NCI-H82 treated with DMSO at 0.1 percent for 48 hours (cell line): ENCODE results near the gene RBP3.

Experiments
- DNase-seq: peaks from one replicate; lab custom pipeline; 2025; ENCODE audit not compliant: unreplicated experiment; lab: John Stamatoyannopoulos, UW

Gene RBP3

DNA sequence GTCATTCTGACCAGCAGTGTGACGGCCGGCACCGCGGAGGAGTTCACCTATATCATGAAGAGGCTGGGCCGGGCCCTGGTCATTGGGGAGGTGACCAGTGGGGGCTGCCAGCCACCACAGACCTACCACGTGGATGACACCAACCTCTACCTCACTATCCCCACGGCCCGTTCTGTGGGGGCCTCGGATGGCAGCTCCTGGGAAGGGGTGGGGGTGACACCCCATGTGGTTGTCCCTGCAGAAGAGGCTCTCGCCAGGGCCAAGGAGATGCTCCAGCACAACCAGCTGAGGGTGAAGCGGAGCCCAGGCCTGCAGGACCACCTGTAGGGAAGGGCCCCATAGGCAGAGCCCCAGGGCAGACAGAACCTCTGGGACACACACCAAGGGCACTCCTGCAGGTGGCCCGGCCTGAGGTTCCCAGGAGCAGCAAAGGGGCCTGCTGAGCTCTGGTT, 9.0 kb downstream of the RBP3 start:
- DNase-seq: no peak

DNA sequence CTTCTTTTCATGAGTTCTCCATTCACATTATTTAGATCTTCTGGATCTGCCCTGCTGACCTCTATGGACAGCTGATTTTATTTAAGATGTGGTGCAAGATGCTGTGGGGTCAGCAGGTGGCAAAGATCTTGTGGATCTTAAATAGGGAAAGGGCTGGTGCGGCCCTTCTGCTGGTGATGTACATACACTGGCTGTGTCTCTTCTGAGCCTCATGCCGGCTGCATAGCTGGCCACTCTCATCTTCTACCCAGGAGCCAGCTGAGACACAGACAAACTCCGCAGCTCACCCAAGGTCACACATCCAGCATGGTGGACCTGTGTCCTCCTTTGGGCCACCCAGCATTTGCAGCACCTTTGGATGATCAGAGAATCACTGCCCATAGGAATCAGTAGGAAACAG, 9.7 kb downstream of the RBP3 start:
- DNase-seq: no peak

DNA sequence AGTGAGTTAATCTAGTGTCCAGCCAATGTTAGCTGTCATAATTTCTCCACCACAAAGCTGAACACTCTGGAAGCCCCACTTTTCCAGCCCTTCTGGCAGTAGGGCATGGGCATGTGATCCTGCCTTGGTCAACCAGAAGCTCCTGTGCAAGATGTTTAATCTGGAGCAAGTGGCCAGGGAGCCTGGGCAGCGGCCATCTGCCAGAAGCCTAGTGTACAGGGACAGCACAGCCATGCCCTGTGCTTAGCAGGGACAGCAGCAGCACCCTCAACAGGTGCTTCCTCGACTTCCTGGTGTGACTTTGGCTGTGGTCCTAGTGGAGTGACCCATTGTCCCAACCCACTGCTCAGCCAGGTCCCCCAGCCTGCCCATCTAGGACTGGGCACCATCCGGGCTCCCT, 10.3 kb downstream of the RBP3 start:
- DNase-seq: no peak

DNA sequence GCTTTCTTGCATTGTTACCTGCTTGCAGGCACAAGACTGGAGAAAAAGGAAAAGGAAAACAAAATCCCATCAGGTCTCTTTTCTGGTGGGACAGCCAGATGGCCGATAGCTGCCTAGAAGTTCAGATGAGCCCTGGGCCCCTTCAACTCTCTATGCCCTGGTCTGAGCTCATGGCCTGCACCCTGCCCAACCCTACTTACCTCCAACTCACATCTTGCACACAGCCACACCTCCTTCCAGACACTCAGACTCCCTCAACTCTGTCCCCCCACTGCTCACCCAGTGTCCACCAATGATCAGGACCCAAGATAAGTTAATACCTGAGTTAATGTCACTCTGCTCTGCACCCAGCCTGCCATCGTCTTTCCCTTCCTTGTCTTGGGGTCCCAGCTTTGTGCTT, 10.9 kb downstream of the RBP3 start:
- DNase-seq: no peak

DNA sequence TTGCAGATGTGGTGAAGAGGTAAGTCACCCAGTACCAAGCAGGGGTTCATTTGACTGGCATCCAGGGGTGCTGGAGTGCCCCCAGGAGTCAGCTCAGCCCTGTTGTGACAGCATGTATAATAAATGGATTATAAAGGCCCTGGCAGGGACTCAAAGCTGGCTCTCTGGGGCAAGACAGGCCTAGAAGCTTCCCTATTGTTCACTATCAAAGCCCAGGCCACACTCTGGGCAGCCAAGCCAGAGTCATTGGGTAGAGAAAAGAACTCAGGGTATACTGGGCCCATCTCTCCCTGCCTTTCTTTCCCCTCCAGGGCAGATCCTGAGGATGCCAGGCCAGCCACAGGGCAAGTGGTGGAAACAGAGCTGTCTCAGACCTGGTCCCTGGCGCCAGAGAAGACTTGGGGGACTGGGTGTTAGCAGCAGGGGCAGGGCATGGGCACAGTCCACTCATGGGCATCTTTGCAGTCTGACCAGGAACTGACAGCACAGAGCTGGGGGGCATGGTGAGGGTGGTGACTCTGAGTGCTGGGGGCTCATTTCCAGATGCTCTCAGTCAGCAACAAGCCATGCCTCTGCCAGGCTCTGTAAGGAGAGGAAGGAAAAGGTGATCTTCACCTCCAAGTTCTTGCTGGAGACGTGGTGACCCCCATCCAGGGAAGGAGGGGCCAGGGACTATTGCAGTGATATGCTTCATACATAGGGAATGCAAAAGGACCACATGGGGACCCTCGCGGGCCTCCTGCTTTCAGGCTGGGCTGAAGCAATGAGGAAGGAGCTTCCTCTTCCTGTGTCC, 11.7 kb downstream of the RBP3 start:
- DNase-seq: no peak

DNA sequence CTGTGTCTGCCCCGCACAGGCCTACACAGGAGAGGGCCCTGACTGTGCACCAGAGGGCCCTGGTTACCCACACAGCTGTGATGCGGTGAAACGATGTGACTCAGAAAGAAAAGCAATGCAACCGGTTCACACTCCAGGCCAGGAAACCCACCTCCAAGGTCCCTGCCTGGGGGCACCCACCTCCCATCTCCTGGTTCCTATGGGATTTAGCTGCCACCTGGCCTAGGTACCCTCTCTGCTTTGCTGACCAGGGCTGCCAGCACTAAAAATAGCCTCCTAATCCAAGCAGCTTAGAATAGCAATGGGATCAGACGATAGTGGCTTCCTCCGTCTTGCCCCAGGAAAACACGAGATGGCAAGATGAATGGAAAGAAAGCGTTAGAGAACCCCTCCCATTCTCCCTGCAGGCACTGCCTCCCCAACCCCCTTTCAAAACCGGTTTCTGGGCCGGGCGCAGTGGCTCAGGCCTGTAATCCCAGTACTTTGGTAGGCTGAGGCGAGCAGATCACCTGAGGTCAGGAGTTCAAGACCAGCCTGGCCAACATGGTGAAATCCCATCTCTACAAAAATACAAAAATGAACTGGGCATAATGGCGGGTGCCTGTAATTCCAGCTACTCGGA, 12.4 kb downstream of the RBP3 start:
- peak; percentile 55 for DNase-seq

DNA sequence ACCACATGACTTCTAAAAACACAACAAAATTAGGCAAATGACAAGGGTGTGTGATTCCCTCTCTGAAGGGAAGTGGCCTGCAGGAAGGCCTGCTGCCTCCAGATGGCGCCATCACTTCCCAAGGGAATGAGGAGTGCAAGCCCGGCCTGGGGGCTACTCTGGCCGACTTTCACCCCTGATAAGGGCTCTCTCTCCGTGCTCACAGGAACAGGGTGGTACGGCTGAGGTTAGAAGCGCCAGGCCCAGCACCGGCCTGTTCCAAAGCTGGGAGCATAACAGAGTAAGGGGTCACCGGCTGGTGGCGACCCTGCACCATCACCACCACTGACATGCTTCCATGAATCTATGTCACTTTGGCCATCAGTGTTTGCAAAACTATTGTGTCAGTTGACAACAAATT, 13.1 kb downstream of the RBP3 start:
- no peak for DNase-seq

DNA sequence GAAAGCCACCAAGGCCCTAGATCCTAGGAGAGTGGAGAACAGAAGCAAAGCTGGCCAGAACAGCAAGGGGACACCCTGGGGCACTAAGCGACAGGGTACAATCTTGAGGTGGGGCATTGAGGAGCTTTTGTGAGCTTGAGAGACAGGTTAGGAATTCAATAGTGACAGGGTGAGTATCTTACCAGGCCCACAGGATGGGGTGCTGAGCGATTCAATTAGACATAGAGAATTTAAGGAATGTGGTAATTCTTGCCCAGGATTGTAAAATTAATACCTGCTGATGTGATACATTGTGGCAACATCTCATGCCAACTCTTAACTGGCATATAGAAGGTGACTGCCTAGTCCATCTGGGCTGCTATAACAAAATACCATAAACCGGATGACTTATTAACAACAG, 14.0 kb downstream of the RBP3 start:
- no peak for DNase-seq

DNA sequence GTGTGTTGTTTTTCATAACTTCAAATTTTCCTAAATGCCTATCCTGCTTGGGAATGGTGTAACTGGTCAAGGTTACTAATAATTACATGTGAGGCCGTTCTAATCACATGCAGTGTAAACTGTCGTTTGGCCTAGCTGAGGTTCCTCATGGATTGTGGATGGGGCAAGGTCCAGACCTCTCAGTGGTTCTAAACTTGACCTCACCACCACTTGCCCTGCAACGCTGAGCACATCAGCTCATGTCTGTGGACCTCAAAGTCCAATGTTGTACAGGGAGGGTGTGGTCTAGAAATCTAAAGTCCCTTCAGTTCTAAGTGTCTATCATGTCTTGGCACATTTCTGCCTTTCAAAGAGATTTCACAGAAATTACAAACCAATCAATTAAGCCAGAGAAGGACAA, 15.6 kb downstream of the RBP3 start:
- no peak for DNase-seq

DNA sequence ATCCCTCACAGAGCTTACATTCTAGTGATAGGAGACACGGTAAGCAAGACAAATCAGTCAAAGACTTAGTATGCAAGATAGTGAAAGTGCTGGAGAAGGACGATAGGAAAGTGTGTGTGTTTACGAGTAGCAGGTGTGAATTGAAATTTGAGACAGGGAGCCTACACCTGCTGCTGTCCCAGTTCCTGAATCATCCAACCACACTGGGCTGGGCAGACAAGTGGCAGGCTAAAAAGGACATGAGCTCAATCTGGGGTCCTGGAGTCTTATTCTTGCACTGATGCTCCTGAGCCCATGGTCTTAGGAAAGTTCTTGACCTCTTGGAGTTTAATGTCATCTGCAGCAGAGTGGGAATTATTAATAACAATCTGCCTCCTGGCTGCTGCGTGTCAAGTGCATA, 16.2 kb downstream of the RBP3 start:
- no peak for DNase-seq

DNA sequence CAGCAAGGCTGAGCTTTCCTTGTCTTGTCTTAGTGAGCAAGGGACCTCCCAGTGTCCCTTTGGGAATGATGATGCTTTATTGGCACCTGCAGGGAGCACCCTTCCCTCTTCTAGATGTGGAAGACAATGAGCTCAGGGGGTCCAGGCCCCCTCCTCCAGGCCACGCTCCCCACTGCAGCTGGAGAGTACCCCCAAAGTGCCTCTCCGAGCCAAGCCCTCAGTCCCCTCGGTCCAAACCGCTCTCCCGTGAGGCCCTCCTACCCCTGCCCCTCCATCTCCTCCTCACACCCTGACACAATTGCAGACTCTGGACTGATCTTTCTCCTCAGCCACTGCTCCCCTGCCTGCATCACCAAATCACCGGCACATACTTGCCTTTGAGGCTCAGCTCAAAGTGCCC, 16.7 kb downstream of the RBP3 start:
- no peak for DNase-seq

DNA sequence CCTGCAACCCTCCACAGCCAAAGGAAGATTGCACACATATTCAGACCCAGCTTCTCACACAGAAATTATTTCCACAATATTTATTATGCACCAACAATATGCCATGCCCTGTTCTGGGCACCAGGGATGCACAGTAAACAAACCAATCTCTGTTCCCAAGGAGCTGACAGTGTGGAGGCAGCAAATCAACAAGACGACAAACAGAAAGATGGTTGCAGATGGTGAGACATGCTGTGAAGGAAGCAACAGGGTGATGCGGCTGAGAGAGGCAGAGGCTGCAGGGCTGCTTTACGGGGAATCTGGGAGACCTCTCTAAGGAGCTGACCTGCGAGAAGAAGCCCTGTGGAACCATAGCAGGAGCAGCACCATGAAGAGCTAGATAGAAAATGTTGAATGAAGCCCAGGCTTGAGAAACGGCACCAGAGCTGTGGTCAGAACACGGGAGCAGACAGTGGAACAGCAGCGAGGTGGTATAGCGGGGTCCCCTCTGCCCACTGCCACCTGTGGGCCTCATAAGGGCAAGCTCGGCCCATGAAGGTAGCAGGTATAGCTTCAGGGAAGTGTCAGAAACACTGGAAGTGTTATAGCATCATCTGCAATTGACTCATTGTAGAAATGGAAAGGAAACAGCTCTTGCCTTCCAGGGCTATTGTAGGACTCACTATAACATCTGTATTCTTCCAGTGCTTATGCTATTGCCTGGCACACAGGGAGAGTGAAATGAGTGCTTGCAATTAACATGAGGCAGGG, 17.4 kb downstream of the RBP3 start:
- DNase-seq: no peak

DNA sequence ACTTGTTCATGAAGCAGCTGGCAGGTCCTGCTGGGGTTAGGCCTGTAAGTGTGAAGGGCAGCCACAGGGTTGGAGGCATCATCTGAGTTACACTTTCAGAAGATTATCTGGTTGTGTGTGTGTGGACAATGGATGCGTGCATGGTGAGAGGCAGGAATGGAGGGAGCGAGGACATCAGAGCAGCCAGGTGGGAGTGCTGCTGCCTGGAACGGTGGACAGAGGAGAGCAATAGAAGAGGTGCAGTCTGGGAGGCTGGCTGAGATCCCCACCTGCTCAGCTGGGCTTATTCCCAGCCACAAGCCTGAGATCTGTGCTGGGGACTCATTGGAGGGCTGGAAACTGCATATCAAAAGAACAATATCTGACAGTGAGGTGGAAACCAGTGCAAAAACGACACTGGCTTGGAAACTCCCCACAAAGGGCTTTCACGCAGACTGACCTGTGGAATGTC, 18.0 kb downstream of the RBP3 start:
- DNase-seq: no peak

DNA sequence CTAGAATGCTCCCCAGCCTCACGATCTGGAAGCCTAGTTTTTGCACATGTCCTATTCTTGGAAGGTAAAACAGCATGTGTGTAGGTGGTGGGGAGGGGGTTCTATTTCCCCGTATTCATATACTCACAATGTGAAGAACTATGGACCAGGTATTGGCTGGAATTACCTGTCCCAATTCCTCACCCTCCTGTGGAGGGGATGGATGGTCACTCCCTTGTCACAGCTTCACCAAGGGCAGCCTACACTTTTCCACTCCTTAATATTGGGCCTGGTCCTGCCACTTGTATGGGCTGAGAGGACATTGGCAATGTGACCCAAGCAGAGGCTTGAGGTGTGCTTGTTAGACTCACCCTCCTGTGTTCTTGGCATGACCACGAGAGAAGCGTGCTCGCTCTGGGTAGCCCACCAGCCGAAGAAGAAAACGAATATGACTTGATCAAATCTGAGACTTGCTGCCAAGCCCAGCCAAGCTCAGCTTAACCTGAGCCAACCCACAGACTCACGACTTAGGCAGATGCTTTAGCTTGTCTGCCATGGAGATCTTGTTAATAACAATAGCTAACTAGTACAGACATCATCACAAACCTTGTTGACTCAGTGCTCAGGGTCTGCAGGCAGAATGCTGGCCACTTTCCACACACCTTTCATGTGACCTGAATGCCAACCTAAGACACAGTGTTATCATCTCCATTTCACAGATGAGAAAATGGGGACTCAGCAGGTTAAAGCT, 18.7 kb downstream of the RBP3 start:
- DNase-seq: no peak

DNA sequence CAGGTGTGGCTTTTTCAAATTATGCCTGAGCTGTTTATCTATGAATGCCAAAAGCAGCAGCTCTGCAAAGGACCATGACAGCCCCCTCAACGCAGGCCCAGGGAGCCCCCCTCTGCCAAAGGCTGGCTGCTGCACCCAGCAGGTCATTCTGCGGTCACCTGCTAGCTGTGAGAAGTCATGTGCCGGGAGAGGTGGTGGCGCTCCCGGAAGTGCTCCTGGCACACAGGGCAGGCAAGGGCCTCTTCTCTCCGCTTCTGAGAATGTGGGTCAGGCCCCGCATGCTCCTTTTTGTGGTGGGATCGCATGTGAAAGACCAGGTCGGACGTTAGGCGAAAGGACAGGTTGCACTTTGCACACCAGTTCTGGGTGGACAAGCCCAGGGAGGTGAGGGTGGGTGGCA, 19.5 kb downstream of the RBP3 start:
- no peak for DNase-seq

DNA sequence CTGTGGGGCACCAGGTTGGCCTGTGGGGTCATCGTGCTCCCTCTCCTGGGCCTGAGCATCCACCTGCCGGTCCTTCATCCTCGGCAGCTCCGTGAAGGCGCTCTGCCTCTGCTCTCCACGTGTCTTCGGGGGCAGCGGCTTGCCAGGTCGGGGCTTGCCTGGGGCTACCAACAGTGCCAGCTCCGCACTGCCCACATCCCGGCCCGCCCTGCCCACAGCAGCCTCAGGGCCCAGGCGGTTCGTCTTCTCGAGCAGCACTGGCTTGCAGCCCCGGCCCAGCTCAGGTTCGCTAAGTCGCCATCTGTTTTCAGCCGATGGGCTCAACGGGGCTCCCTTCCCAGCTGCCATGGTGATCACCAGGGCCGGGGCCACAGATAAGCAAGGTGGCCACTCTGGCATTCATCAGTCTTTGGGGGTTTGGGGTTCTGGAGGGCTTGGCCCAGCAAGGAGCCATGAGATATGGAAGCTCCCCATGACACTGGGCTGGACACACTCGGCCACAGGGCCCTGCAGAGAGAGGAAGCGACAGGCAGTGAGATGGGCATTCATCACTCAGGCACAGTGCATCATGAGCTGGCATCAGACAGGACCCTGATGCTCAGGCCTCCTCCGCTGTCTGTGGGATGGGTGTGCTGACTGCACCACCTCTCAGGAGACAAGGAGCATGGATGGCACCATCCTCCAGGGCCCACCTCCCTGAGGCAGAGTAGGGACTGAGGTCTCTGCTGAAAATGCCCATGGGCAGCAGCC, 20.4 kb downstream of the RBP3 start:
- DNase-seq: no peak

DNA sequence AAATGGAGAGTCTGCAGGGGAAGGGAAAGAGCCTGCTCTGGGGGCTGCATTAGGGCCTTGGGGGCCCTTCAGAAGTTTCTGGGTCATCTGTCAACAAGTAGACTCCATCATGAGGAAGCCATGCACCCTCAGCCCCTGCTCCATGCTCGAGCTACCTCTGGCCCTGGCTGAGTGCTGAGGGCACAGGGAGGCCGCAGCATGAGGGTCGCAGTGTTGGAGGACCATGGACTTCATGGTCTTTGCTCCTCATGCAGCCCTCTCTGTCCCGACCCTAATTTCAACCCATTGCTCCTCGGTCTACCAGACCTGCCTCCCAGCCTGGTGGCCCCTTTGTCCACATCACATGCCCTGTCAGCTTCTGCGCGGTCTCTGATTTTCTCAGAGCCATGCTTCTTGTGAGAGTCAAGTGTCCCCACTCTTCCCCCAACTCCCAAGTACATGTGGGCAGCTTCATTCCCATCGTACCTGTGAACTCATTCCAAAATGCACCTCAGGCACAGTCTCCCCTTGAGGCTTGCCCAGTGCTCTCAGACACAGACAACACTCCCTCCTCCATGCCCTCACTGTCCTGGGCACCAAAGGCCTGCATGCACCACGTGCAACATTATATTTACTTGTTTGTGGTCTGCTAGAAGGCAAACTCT, 21.2 kb downstream of the RBP3 start:
- DNase-seq: no peak

DNA sequence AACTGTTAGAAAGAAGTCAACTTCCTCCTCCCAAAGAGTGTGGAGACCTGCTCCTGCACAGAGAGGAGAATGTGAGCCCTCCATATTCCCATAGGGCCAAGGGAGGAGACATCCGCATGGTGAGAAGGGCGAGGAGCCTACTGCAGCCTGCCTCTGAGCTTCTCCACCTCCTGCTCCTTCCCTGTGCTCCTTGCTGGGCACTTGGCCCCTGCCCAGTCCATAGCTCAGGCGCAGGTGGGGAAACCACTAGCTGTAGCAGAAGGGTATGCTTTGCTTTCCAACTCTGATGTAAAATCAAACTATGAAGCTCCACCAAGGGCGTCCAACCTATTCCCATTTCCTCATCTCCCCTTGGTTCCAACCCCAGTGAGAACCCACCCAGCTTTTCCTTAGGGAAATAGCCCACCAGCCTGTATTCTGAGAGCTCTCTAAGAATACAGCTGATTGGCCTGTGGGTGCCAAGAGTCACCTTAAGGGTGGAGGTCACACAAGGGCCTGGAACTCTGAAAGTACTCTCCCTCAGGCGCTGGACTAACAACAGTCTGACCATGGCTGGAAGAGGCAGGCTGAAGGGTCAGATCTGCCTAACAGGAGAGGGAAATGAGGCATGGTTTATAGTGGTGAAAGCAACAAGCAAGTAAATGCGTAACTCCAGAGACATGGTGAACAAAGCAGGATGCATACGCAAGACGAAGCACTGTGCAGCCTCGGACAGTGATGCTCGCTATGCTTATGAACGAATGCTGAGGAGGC, 22.0 kb downstream of the RBP3 start:
- DNase-seq: no peak

DNA sequence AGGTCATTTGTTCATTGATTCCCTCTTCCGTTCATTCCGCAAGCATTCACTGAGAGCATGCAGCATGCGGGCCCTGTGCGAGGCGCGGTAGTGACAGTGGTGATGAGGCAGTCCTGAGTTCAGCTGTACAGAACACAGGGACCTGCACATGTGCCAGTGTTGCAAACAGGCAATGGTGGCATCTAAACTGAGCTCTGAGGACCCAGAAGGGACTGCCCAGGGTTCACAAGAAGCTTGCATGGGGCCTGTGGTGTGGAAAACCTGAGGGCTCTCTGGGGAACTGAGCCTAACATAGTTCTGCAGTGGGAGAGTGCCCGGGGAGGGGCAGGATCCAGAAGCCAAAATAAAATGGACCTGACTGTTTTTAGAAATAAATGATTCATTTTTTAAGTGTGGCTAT, 22.7 kb downstream of the RBP3 start:
- no peak for DNase-seq
